IPS DF 6.9 (cell line): ENCODE results near the gene PACSIN2.

Experiments
- DNase-seq: peaks from one replicate; pipeline ENCODE4 v3.0.0-alpha.2; 2013; ENCODE audit warnings: low read depth, low spot score
- H3K27ac ChIP-seq: one replicate; pipeline ENCODE4 v1.5.1; 2013; ENCODE audit warnings: low read length, control low read depth
- H3K27me3 ChIP-seq: 2 replicates; pipeline ENCODE4 v1.6.1; 2013; ENCODE audit warnings: mild to moderate bottlenecking, low read length; ENCODE audit not compliant: control insufficient read depth, insufficient read depth
- H3K36me3 ChIP-seq: 2 replicates; pipeline ENCODE4 v1.6.1; 2013; ENCODE audit warnings: low read length; ENCODE audit not compliant: control insufficient read depth, insufficient read depth
- H3K4me1 ChIP-seq: 2 replicates; pipeline ENCODE4 v1.6.1; 2013; ENCODE audit warnings: low read length; ENCODE audit not compliant: control insufficient read depth, insufficient read depth
- H3K4me3 ChIP-seq: 2 replicates; pipeline ENCODE4 v1.5.1; 2013; ENCODE audit warnings: mild to moderate bottlenecking, low read length
- H3K9me3 ChIP-seq: 2 replicates; pipeline ENCODE4 v1.6.1; 2013; ENCODE audit warnings: low read length, inconsistent platforms; ENCODE audit not compliant: control insufficient read depth, insufficient read depth
- WGBS: extraction: QIAGEN DNeasy Blood & Tissue Kit; methylation state at CpG from one replicate; pipeline ENCODE4 v1.1.7; 2013; ENCODE audit warnings: mixed read lengths, missing lambda C conversion rate; ENCODE audit not compliant: insufficient read length, insufficient coverage; 5-methylcytosine and 5-hydroxymethylcytosine counted together

The PACSIN2 gene

DNA sequence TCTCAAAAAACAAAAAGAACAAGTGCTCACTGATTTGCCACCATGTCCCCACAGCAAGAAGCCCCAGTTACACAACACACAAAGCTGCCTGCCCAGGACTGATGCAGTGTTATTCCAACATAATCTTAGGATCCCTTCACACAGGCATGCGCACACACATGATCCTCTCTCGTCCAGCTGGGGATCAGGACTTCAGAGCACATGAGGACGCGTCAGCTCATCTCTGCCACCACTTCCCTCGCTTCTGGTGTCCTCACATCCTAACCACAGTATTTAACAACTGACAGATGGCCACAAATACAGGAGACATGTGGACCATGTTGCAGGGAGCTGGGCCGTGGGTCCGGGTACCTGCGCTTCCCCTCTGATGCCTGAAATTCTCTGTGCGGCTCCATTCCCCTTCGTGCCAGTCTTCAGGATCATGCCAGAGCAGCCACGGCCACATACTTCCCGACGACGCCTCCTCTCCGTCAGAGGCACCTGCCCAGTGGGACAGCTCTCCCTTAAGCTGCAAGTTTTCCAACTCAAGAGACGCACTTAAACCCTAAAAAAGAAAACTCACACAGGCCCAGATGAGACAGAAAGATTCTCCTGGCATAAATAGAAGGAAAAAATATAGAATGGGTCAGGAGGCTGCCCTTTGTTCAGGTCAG is 68.3 kb downstream of the PACSIN2 start:
- H3K4me1 ChIP-seq: peaks cover 9% of the 10 kb centered on the region; the same call in 1 of the 2 replicates
- no peak for DNase-seq
- no peaks in the 10 kb centered on the region for H3K9me3 ChIP-seq
- H3K27me3 ChIP-seq: no peaks in the 10 kb centered on the region
- H3K36me3 ChIP-seq: no peaks in the 10 kb centered on the region
- H3K27ac ChIP-seq: no peak overlapping the region
- WGBS: no CpG with 5 or more reads among the region's 16 CpGs
- no peak overlapping the region for H3K4me3 ChIP-seq

DNA sequence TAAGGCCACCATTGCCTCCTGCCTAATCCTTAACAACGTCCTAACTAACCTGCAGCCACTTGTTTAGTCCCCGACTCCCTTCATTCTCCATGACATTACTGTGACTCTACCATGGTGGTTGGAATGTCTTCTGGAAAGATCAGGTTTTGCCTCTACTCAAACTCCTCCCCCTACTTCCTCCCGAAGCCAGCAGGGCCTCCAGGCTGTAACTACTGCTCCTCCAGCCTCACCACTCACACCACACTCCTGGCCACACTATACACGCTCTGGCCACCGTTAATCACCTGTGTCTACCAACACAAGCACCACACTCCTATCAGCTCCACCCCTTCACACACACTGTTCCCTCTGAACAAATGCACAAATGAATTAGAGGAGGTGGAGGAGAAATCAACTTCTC is 69.2 kb downstream of the PACSIN2 start:
- no CpG with 5 or more reads among the region's 5 CpGs for WGBS
- Histone ChIP-seq H3K9me3 (no peaks in the 10 kb centered on the region), H3K27ac (no peak overlapping the region), H3K4me1 (peaks cover 9% of the 10 kb centered on the region; the same call in 1 of the 2 replicates), H3K36me3 (no peaks in the 10 kb centered on the region), H3K4me3 (no peak overlapping the region), H3K27me3 (no peaks in the 10 kb centered on the region)
- no peak for DNase-seq

DNA sequence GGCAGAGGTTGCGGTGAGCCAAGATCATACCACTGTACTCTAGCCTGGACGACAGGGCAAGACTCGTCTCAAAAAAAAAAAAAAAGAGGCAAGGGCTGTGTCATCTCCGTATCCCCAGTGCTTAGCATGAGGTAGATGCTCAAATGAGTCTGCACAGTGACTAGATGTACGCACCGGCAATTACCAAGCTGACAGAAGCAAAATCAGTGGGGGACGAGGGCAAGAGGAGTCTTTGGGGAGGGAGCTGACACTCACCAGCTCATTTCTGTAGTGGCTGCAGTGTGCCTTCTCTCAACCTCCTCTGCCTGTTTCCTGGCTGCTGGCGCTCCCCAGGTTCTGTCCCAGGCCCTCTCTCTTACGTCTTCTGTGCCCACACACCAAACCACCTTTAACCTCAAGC is 69.9 kb downstream of the PACSIN2 start:
- no peak for DNase-seq
- Histone ChIP-seq H3K9me3 (no peaks in the 10 kb centered on the region), H3K27me3 (no peaks in the 10 kb centered on the region), H3K27ac (no peak overlapping the region), H3K4me3 (no peak overlapping the region), H3K36me3 (no peaks in the 10 kb centered on the region), H3K4me1 (peaks cover 9% of the 10 kb centered on the region; the same call in 1 of the 2 replicates)
- WGBS: no CpG with 5 or more reads among the region's 9 CpGs

DNA sequence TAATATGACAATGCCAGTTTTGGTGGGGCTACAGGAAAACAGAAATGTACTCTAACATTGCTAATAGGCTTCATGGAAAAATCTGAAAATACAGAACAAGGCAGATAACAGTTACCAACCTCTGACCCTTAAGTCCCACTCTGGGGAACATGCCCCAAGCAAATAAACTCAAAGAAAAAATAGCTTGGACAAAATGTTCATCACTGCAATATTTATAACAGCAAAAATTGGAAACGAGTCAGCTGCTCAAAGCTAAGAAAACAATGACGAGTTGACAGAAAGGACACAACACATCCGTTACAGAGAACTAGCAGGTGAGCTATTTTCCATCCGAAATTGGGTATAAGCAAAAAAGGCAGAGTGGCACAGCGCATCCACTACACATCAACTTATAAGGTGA is 70.5 kb downstream of the PACSIN2 start:
- Histone ChIP-seq H3K36me3 (no peaks in the 10 kb centered on the region), H3K27ac (no peak overlapping the region), H3K4me3 (no peak overlapping the region), H3K27me3 (no peaks in the 10 kb centered on the region), H3K4me1 (peaks cover 9% of the 10 kb centered on the region; the same call in 1 of the 2 replicates), H3K9me3 (no peaks in the 10 kb centered on the region)
- no CpG with 5 or more reads among the region's 5 CpGs for WGBS
- DNase-seq: no peak

DNA sequence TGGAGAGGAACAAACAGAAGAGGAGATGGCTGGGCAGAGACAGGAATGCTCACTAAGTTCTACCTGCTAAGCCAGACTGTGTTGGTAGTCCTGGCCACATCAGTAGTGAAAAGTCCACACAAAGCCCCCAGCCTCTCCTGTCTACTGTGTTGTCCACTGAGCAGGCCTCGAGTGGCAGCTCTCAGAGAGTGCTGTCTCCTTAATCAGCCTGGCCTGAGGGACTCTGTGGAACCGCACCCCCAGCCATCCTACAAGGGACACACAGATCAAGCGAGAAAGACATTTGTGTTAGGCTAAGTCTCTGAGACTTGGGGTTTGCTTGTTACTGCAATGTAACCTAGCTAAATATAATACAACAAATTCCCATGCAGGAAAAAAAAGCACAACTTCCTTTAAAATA is 71.0 kb downstream of the PACSIN2 start:
- no peak for DNase-seq
- H3K4me1 ChIP-seq: peaks cover 9% of the 10 kb centered on the region; the same call in 1 of the 2 replicates
- H3K27ac ChIP-seq: no peak overlapping the region
- H3K9me3 ChIP-seq: no peaks in the 10 kb centered on the region
- H3K27me3 ChIP-seq: no peaks in the 10 kb centered on the region
- no peaks in the 10 kb centered on the region for H3K36me3 ChIP-seq
- H3K4me3 ChIP-seq: no peak overlapping the region
- no CpG with 5 or more reads among the region's 3 CpGs for WGBS

DNA sequence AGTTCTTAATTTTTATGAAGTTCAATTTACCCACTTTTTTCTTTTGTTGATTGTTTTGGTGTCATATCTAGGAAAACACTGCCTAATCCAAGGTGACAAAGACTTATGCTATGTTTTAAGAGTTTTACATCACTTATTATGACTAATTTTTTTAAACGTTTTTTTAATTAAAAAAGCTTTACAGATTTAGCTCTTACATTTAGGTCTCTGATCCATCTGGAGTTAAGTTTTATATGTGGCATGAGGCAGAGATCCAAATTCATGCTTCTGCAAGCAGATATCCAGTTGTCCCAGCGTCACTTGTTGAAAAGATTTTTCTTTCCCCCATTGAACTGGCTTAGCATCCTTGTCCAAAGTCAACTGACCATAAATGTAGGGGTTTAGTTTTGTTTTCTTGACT is 72.6 kb downstream of the PACSIN2 start:
- H3K36me3 ChIP-seq: no peaks in the 10 kb centered on the region
- H3K27me3 ChIP-seq: no peaks in the 10 kb centered on the region
- no peak overlapping the region for H3K4me3 ChIP-seq
- no peak for DNase-seq
- H3K4me1 ChIP-seq: peaks cover 8% of the 10 kb centered on the region
- no peaks in the 10 kb centered on the region for H3K9me3 ChIP-seq
- H3K27ac ChIP-seq: no peak overlapping the region
- WGBS: no CpG with 5 or more reads among the region's 2 CpGs

DNA sequence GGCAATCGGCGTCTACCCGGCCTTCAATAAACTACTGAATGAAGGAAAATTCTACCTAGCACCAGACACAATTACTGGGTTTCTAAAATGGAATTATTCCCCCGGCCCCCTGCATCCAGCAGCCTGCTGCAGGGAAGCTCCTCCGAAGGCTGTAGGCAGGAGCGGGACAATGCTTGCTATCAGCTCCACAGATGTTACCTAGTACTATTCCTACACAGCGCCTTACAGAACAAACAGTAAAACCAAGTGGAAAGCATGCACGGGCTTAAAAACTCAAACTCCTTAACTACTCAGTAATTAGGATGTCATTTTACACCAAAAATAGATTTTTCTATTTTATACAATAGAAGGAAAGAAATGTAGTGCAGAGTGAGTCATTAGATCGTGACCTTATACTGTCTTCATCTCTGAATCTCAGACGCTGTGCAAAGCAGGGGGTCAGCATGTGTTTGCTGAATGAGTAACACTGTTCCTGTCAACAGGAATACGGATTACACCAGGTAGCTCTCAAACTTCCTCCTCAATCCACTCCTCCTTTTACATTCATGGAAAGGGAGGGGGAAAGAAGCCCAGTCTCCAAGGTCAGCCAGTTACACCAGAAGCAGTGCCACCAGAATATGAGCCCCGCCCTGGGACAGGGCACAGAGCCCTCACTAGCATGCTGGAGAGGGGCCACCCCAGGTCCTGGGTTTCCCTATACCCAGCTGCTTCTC is 74.9 kb downstream of the PACSIN2 start:
- no peak overlapping the region for H3K27ac ChIP-seq

DNA sequence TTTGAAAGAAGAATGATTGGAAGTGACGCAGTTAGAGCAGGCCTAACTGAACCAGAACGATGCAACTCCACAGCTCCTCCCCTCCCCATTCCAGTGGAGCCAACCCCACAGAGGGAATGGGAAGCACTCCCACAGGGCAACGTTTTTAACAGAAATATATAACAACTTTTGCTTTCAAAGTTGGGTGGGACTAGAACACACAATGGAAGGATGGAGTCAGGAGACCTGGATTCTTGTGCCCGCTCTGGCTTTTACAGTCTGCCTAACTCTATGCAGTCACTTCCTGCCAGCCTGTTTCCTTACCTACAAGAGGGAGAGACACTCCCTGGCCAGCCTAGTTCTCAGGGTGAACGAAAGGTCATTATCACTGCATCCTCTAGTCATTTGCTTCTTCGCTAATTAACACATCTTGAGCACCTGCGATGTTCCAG is 75.5 kb downstream of the PACSIN2 start:
- no peak overlapping the region for H3K4me3 ChIP-seq
- no peaks in the 10 kb centered on the region for H3K27me3 ChIP-seq
- no CpG with 5 or more reads among the region's 7 CpGs for WGBS
- no peak overlapping the region for H3K27ac ChIP-seq
- no peak for DNase-seq
- peaks cover 4% of the 10 kb centered on the region; the same call in 1 of the 2 replicates for H3K4me1 ChIP-seq
- H3K9me3 ChIP-seq: no peaks in the 10 kb centered on the region
- no peaks in the 10 kb centered on the region; the same call in 1 of the 2 replicates for H3K36me3 ChIP-seq

More for the DNA sequence above, 74.9 kb downstream of the PACSIN2 start:
- no CpG with 5 or more reads among the region's 12 CpGs for WGBS
- Histone ChIP-seq H3K36me3 (no peaks in the 10 kb centered on the region), H3K9me3 (no peaks in the 10 kb centered on the region), H3K27me3 (no peaks in the 10 kb centered on the region), H3K4me3 (no peak overlapping the region), H3K4me1 (peaks cover 4% of the 10 kb centered on the region; the same call in 1 of the 2 replicates)
- DNase-seq: no peak

DNA sequence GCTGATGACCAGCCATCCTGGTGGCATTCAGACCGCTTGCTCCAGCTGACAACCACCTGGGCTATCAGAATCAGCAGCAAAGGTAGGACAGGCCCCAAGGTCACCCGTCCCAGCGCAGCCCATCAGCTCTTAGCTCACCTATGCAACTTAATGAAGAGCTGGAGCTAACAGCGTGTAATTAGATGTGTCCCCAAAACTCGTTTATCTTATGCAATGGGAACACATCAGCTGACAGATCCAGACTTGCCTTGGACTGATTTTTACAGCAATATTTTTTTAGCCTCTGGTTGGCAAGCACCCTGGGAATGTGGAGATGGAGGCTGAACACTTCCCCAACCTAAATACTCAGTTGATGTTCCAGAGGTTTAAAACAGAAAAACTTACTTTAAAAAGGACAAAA is 76.0 kb downstream of the PACSIN2 start:
- WGBS: no CpG with 5 or more reads among the region's 5 CpGs
- no peak overlapping the region for H3K4me3 ChIP-seq
- no peaks in the 10 kb centered on the region for H3K9me3 ChIP-seq
- H3K4me1 ChIP-seq: peaks cover 6% of the 10 kb centered on the region; the same call in 1 of the 2 replicates
- no peak for DNase-seq
- H3K36me3 ChIP-seq: no peaks in the 10 kb centered on the region; the same call in 1 of the 2 replicates
- H3K27ac ChIP-seq: no peak overlapping the region
- no peaks in the 10 kb centered on the region for H3K27me3 ChIP-seq

DNA sequence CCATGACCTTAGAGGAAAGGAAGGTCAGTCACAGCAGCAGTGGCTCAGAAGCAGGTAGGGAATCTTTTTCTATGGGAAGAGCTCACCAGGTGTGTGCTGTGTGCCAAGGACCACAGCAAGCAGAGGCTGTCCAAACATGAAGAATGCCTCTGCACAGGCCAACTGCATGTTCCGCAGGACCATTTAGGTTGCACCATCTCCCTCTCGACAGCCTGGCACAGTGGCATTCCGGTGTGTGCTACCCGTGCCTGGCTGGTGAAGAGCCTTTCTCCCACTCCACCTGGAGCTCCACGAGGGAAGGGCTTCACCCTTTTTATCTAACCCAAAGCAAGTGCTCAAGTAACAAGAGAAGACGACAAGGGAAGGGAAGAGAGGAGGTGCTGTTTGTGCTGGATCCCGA is 76.5 kb downstream of the PACSIN2 start:
- H3K27ac ChIP-seq: no peak overlapping the region
- no peaks in the 10 kb centered on the region; the same call in 1 of the 2 replicates for H3K36me3 ChIP-seq
- no peaks in the 10 kb centered on the region for H3K9me3 ChIP-seq
- no peak overlapping the region for H3K4me3 ChIP-seq
- H3K4me1 ChIP-seq: peaks cover 6% of the 10 kb centered on the region; the same call in 1 of the 2 replicates
- no CpG with 5 or more reads among the region's 7 CpGs for WGBS
- DNase-seq: no peak
- no peaks in the 10 kb centered on the region for H3K27me3 ChIP-seq
